ENCODE measurements around the gene RAB36. TPM values are rescaled to one million over a fixed set of nuclear protein-coding genes. Genes with fewer than 3 reads are reported as not detected.

RAB36 gene
- total RNA-seq, 4 donors from 2014 or later = 5.0 to 10.8 (median 8.2) TPM

- no peak for DNase-seq (ENCODE audit: extremely low spot score)
- peaks cover 0 to 14% (median 4%) of the 10 kb centered on the region in 4 donors for H3K36me3 ChIP-seq
- intact Hi-C loops (cut with DNase I) = no loop called here
- H3K4me3 ChIP-seq = no peak overlapping the region
- no peaks in the 10 kb centered on the region for H3K9me3 ChIP-seq
- TF ChIP-seq EP300 (IDR thresholded peaks at IDR 0.05) = no peak
- no peak for TF ChIP-seq CTCF (IDR thresholded peaks at IDR 0.05)
- TF ChIP-seq POLR2A (IDR thresholded peaks at IDR 0.05; ENCODE audit: low read depth) = no peak
- no peak for TF ChIP-seq POLR2AphosphoS5 (IDR thresholded peaks at IDR 0.05)
- no peak overlapping the region for H3K27ac ChIP-seq (replicated peaks in 1 of 4)
- 79% methylated on average over 6 of the region's 9 CpGs for WGBS
- H3K27me3 ChIP-seq = no peaks in the 10 kb centered on the region
- H3K4me1 ChIP-seq = peaks cover 5 to 19% (median 7%) of the 10 kb centered on the region in 4 donors
These were observed 21.4 kb upstream of the RAB36 start for GRCh38 chr22:23123804-23124254.

DNA sequence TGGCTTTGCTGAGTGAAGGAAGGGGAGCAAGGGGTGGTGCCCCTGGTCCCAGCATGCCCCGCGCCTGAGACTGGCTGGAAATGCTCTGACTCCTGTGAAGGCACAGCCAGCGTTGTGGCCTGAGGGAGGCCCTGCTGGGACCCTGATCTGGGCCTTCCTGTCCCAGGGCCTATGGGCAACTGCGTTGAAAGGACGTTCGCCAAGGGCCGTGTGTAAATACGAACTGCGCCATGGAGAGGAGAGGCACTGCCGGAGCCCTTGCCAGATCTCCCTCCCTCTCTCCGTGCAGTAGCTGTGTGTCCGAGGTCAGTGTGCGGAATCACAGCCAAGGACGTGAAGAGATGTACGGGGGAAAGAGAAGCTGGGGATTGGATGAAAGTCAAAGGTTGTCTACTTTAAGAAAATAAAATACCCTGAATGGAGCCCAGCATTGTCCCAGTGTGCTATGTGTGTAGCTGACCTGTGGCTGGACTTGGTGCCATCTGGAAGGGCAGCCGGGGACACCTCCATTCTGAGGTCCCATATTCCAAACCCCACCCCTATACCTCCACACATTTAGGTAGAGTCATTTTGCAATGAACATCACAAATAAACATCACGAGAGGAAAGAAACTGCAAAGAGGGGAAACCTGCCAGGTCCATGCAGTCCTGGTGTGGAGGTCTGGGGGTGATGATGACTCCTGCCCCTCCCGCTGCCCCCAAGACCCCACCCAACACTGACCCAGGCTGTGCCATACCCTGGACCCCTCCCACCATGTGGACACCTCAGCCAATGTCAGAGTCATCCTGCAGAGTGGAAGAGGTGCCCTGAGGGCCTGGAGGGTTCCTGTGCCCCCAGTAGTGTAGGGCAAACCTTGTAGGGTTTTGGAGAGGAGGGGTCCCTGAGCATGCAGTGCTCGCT lies 20.4 kb upstream of the RAB36 start:
- 65% methylated on average over 18 of the region's 19 CpGs for whole genome bisulfite sequencing
- H3K27me3 ChIP-seq = no peaks in the 10 kb centered on the region
- H3K4me3 ChIP-seq = no peak overlapping the region
- H3K4me1 ChIP-seq = peaks cover 5 to 19% (median 7%) of the 10 kb centered on the region in 4 donors
- TF ChIP-seq EP300 (IDR thresholded peaks at IDR 0.05) (no peak), POLR2A (IDR thresholded peaks at IDR 0.05; ENCODE audit: low read depth) (no peak), CTCF (IDR thresholded peaks at IDR 0.05) (no peak), POLR2AphosphoS5 (IDR thresholded peaks at IDR 0.05) (no peak)
- no peaks in the 10 kb centered on the region for H3K9me3 ChIP-seq
- no peak for DNase-seq (ENCODE audit: extremely low spot score)
- intact Hi-C loops (cut with DNase I) = no loop called here
- H3K36me3 ChIP-seq = peaks cover 0 to 14% (median 4%) of the 10 kb centered on the region in 4 donors
- H3K27ac ChIP-seq (replicated peaks in 1 of 4) = peak overlapping the region in 1 of 4 donors; percentile 54

DNA sequence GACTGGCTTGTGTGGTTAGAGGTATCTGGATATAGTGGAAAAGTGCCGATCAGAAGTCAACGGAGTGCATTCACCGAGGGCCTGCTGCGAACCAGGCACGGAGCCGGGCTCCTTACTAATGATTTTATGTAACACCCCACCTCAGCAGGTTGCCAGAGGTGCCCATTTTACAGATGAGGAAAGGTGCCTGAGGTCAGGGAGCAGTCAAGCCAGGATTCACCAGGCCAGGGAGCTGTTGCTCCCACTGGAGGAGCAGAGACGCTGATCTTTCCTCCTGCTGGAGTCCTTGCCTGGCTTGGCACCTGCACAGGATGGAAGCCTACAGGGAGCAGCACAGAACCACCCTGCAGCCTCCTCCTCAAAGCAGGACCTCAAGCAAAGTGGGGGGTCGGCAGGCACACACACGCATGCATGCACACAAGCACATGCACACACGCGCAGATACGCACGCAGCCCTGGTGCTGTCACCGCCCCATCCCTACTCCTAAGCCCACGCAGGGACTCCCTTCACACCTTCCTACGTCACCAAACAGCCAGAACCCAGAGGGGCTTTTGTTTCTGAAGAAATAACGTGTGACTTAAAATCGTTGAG lies 19.7 kb upstream of the RAB36 start:
- intact Hi-C loops (cut with DNase I) = no loop called here
- H3K27me3 ChIP-seq = no peaks in the 10 kb centered on the region
- peaks cover 5 to 19% (median 7%) of the 10 kb centered on the region in 4 donors for H3K4me1 ChIP-seq
- H3K9me3 ChIP-seq = no peaks in the 10 kb centered on the region
- TF ChIP-seq POLR2A (IDR thresholded peaks at IDR 0.05; ENCODE audit: low read depth) (no peak), CTCF (IDR thresholded peaks at IDR 0.05) (no peak), POLR2AphosphoS5 (IDR thresholded peaks at IDR 0.05) (no peak), EP300 (IDR thresholded peaks at IDR 0.05) (no peak)
- WGBS = 89% methylated on average over 17 of the region's 18 CpGs
- no peak overlapping the region for H3K4me3 ChIP-seq
- H3K27ac ChIP-seq (replicated peaks in 1 of 4) = no peak overlapping the region
- DNase-seq (ENCODE audit: extremely low spot score) = no peak
- peaks cover 0 to 14% (median 4%) of the 10 kb centered on the region in 4 donors for H3K36me3 ChIP-seq

- TF ChIP-seq POLR2AphosphoS5 (IDR thresholded peaks at IDR 0.05) (no peak), POLR2A (IDR thresholded peaks at IDR 0.05; ENCODE audit: low read depth) (no peak), CTCF (IDR thresholded peaks at IDR 0.05) (no peak)
These were observed 18.9 kb upstream of the RAB36 start for GRCh38 chr22:23126165-23127054.

More at GRCh38 chr22:23126165-23127054, 18.9 kb upstream of the RAB36 start:
- Histone ChIP-seq H3K27me3 (no peaks in the 10 kb centered on the region), H3K4me3 (no peak overlapping the region), H3K27ac (replicated peaks in 1 of 4) (no peak overlapping the region), H3K4me1 (peaks cover 5 to 19% (median 7%) of the 10 kb centered on the region in 4 donors), H3K9me3 (no peaks in the 10 kb centered on the region), H3K36me3 (peaks cover 0 to 14% (median 4%) of the 10 kb centered on the region in 4 donors)
- WGBS = 88% methylated on average over 10 of the region's 14 CpGs
- intact Hi-C loops (cut with DNase I) = no loop called here
- no peak for DNase-seq (ENCODE audit: extremely low spot score)

All from esophagus muscularis mucosa (tissue), 4 donors.